ENCODE measurements around the gene YAP1.

Gene YAP1

DNA sequence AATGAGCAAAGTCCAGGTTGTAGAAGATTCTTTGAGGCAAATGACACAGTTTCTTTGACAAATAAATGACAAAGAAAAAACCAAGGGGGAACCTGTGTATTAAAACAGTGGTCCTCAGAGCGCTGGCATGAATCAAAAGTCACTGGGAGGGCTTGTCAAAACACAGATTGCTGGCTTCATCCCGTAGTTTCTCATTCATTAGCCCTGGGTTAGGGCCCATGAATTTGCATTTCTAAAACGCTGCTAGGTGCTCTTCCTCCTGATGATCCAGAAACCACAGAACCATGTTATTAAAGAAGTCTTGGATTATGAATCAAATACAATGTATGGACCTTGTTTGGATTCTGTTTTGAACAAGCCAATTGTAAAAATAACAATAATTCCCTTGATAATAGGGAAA is 92.7 kb downstream of the YAP1 start:
- no peak for DNase-seq

DNA sequence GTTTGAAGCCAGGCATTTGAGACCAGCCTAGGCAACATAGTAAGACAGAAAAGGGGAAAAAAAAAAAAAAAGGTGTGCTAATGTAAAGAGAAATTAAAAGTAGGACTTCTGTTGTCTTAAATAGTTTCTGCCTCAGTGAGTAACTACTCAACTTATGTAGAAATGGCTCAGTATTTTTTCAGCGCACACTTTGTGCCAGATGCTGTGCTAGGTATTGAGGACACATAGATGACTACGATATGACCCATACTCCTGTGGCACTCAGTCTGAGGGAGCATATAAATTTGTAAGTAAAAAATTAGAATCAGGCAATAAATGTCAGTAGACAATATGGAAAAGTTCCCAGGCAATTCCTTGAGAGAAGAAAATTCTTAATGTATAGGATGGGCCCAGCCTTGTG is 93.9 kb downstream of the YAP1 start:
- no peak for DNase-seq

DNA sequence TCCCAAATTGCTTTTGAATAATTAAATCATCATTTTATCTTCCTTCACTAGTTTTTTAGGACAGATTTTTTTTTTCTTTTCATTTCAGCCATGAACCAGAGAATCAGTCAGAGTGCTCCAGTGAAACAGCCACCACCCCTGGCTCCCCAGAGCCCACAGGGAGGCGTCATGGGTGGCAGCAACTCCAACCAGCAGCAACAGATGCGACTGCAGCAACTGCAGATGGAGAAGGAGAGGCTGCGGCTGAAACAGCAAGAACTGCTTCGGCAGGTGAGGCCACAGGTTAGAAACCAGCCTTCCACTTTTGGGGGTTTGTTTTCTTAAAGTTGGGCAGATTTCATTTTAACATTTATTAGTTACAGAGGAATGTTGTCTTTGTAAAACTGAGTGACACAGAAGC is 95.6 kb downstream of the YAP1 start:
- DNase-seq: no peak

DNA sequence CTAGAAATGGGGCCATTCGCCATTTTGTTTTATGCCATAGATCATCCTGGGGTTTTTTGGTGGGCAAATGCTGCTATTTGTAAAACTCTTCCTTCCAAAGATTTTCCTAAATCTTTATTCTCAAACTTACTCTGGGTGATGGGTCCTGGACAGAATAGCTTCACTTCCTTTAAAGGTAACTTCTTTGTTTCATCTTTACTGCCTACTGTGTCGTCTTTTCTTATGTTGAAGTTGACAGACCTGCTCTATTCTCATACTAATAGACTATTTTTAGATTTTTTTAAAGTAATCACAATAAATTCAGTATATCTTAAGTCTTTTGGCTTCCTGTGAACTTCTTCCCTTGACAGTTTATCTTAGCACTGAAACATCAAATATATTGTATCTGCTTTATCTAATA is 98.6 kb downstream of the YAP1 start:
- no peak for DNase-seq

DNA sequence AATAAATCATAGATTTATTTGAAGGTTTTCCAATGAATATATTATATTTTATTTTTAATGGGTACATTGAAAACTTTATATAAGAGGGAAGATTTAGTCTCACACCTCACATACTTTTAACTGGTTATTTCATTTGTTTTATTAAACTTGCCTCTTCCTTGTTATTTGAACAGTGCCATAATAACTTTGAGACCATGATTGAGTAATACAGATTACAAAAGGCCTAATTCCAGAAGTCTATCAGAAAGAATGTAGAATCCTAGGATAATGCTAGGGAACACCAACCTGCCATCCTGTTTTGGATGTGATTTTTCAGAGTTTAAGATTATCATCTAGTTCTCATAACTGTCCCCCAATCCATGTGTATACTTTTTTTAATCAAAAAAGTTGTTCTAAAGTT is 104.4 kb downstream of the YAP1 start:
- no peak for DNase-seq

DNA sequence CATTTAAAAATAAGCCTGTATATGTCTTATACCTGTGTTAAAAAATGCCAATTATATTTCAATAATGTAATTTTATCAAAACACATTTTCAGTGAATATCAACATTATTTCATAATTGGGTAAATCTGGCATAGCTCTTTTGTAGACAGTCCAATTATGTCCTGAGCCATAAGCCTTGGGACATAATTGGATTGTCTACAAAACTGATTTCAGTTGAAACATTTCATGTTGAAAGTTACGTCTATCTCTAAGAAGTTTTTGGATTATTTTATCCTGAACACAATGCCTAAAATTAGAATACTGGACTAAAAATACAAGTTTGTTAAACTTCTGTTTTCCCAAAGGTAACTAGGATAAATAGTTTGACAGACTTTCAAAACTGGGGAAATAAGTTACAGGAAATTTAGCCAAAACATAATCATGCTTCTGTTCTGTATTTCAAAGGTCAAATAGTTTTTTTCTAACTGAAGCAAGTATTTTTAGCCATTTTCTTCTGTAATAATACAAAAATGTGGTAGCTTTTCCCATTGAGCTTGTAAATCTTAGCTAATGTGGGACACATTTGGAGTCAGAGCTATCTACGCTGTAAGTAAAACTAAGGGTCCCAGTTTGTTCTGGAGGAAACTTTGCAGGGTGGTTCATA is 106.3 kb downstream of the YAP1 start:
- no peak for DNase-seq

DNA sequence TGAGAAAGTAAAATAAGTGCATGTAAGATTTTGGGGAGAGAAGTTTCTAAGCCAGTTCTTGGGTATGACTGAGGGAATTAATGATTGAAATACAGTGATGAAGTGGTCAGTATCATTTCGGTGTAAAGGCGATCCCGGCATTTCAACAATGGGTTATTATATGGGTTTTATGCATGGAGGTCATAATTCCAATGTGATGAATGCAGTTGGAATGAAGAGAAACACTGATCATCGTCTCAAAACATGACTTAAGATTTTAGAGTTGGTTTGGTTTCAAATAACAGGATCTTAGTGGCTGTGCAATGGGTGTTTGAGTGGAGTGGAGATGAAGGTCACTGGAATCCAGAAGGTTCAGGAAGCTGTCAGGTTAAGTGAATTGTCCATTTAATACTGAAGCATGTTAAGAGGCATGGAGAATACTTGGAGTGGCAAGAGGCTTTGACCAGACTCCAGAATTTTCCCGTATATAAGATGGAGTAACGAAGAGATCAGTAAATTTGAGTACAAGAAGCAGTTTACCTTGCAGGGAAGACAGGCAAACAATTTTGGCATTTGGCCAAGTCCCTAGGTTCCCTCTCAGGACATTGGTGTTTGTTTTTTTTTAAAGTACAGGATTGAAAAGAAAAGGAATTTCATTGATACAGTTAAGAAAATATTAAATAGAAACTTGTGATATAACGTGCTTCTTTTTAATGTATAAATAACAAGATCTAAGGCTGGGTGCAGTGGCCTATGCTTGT is 110.7 kb downstream of the YAP1 start:
- no peak for DNase-seq

DNA sequence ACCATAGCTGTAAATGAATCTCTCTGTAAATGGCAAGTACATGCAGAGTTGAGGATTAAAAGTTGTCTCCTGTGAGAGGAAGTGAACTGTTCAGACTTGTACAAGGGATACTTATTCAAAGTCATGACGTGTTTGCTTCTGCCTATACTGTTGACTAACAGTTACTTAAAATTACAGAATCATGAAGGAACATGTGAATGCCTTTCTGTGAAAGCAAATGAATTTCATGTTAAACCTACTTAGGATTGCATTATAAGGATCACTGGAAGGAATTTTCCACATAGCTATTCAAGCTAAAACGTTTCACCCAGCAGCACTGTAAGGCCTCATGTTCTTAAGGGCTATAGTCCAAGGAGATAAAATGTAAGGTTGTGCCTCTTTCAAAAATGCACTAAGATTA is 113.6 kb downstream of the YAP1 start:
- DNase-seq: no peak

DNA sequence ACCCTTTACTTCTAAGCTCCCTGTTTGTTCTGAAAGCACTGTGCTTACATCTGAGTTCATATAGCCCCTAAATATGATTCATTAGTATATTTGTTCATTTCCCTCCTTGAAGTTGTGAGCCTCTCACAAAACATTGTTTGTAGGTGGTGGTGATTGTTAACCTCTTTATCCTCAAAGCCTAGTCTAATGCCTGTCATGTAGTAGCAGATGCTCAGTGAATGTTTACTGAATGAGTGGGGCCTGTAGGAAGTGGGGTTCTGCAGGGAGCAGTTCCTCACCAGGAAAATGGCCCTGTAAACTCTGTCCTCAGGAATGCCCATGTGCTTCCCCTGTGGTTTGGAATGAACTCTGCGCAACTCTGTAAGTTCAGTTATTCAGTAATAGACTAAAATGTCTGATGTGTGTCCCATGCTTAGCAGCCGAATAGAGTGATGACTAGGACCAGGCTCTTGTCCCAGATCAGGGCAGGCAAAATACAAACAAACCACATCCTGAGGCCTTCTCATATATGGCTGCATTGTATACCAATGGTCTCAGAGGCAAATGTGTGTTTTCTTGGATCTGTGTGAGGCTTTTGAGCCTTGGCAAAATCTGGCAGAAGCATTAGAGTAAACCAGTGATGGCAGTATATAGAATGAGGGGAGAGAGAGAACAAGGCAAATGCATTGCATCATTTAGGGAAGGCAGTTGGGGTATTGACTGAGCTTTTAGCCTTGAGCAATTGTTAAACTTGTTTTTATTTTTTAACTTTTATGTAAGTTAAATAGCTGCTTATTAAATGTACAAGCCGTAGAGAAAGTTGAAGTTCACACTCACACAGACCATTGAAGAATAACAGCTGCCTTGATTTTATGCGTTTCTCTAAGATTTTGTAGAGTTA is 115.7 kb downstream of the YAP1 start:
- DNase-seq: no peak

DNA sequence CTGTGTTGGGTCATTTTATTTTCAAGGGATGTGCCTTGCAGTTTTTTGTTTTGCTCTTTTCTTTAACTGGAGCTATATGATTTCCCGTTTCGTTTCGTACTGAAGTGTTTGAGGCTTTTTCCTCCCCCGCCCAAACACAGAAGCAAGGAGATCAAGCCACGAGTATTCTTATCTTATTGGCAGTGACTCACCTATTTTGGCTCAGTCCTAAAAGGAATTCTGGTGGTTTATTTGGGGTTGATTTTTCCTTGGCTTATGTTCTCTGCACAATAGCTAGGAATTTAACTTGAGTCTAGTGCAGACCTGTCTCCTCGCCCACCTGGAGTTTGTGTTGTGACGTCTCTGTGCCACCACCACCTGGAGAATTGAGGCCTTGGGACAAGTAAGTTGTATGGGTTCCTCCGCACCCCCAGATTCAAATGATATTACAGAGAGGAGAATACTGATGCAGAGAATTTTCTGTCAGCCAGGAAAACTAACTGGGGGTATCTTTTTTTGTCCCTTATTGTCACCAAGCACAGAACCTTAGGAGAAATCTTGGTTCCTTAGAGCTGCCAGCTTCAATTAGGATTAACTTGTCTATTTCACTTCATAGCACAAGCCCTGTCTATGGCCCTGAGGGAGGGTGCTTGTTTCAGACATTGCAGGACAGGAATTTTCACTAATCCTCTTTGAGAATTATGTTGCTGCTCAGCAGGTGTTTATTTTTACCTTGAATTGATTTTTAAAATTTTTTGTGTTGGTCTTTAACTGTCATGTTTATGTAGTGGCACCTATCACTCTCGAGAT is 116.6 kb downstream of the YAP1 start:
- DNase-seq: no peak

DNA sequence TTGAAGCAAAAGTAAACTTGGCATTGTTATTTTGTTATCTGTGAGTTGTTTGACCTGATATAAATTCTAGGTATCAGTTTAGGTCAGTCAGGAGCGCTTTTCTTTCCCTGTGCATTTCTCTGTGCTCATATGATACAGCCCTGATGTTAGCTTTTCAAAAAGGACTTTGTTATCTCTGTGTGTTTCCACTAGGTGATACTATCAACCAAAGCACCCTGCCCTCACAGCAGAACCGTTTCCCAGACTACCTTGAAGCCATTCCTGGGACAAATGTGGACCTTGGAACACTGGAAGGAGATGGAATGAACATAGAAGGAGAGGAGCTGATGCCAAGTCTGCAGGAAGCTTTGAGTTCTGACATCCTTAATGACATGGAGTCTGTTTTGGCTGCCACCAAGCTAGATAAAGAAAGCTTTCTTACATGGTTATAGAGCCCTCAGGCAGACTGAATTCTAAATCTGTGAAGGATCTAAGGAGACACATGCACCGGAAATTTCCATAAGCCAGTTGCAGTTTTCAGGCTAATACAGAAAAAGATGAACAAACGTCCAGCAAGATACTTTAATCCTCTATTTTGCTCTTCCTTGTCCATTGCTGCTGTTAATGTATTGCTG is 119.4 kb downstream of the YAP1 start:
- no peak for DNase-seq

DNA sequence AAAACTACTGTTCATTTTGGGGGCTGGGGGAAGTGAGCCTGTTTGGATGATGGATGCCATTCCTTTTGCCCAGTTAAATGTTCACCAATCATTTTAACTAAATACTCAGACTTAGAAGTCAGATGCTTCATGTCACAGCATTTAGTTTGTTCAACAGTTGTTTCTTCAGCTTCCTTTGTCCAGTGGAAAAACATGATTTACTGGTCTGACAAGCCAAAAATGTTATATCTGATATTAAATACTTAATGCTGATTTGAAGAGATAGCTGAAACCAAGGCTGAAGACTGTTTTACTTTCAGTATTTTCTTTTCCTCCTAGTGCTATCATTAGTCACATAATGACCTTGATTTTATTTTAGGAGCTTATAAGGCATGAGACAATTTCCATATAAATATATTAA is 119.9 kb downstream of the YAP1 start:
- no peak for DNase-seq

DNA sequence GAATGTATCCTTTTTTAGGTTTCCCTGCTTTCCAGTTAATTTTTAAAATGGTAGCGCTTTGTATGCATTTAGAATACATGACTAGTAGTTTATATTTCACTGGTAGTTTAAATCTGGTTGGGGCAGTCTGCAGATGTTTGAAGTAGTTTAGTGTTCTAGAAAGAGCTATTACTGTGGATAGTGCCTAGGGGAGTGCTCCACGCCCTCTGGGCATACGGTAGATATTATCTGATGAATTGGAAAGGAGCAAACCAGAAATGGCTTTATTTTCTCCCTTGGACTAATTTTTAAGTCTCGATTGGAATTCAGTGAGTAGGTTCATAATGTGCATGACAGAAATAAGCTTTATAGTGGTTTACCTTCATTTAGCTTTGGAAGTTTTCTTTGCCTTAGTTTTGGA is 120.7 kb downstream of the YAP1 start:
- no peak for DNase-seq

DNA sequence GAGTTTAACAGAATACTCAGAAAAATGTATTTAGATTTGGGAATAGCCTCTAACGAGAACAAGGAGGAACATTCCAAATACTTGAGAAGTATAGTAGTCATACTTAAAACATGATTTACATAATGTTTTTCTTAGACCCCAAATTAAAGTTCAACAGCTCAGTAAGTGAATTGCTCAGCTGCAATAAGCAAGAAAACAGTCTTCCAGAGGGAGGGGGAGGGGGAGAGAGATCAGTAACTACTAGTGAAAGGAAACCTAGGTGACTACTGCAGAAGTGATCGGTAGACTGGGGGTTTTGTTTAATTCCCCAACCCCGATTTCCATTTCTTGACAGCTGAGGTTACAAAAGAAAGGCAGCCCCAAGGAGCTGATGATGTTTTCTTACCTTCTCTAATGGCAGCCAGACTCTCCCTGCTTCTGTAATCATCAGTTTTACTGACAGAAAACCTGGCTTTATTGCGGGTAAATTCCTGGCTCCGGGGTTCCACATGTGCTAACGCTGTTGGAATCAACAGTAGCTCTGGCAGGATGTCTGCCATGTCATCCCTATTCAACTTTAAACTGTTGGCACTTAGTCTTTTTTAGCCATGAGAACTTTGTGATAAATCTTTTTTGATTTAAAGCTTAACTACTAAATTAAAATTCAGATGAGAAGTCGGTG is 124.7 kb downstream of the YAP1 start:
- no peak for DNase-seq

DNA sequence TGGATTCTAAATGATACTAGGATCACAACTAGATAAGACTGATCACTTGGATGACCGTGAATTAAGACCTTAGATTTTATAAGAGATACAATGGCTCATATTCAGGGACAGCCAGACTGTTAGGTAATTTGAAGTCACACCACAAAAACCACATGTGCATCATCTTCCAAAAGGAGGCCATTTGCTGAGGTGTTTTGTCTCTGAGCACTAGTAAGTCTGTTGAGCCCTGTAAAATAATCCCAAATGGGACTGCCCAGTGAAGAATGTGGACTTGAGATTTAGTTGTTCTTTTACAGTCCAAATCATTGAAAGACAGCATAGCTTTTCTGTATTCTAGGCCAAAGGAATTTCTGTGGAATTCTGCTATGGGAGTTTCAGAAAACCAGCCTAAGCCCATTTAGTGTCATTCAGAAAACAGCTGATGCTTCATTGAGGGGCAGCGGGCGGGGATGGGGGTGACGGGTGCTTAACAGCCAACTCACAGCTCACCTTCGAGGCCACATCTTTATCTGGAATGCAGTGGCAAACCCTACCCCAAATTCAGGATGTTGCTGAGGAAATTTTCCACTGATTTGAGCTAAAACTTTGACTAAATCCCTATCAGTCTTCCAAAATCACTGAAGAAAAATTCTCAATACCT is 127.0 kb downstream of the YAP1 start:
- DNase-seq: no peak

DNA sequence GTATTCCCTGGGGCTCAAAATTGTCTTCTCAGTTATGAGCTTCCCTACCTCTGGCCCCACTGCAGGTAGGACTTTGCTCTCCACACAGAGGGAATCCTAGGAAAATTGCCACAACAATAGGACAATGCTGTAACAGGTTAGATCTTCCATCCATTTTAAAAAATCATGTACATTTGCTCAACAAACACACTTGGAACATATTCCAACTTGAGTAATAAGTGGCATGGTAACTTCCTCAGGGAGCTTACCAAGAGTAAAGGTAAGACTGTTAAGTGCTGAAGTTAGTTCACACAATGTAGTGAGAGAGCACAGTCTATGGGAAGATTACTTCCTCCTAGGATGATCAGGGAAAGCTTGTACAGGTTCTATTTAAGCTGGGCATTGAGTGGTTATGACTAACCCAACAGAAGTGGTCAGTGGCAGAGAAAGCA is 128.2 kb downstream of the YAP1 start:
- DNase-seq: no peak

DNA sequence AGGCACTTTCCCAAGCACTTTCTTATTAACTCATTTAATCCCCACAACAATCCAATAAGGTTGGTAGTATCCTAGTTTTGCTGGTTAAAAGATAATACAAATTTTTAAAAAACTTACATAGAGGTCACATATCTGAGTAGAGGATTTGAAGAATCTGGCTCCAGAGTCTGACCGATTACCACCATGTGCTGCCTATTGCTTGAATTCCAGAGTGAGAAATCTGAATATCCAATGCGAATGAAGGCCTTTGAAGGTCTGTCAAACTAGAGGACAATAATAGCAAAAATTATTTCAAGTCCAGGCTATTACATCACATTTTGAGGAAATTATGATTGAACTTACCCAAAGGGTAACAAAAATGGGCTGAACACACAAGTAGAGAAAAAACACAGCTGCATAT is 129.2 kb downstream of the YAP1 start:
- DNase-seq: no peak

DNA sequence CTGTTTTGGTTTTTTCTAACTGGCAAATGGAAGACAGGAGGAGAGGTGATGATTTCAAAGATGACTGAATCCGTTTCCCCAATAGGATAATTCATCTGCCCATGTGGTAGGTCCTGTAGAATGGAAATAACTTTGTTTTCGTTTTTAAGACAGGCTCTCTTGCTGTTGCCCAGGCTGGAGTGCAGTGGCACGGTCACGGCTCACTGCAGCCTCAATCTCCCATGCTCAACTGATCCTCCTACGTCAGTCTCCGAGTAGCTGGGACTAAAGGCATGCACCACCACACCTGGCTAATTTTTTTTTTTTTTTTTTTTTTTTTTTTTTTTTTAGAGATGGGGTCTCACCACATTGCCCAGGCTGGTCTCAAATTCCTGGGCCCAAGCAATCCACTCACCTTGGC is 129.7 kb downstream of the YAP1 start:
- DNase-seq: no peak

DNA sequence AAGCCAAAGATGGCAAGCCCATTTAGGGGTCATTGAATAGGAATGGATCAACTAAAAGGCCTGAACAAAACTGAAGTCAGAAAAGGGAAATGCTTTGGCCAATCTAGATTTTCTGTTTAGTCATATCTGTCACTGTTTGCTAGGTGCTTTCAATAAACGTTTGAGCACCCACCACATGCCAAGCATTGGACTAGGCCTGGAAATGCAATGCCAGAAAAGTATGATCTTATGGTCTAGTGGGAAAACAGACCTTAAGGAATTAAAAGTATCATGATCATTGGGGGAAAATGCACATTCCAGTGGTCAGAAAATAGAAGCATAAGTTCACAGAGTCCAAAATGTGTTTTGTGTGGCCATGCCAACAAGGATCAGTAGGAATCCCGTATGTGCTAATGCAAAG is 130.3 kb downstream of the YAP1 start:
- no peak for DNase-seq

DNA sequence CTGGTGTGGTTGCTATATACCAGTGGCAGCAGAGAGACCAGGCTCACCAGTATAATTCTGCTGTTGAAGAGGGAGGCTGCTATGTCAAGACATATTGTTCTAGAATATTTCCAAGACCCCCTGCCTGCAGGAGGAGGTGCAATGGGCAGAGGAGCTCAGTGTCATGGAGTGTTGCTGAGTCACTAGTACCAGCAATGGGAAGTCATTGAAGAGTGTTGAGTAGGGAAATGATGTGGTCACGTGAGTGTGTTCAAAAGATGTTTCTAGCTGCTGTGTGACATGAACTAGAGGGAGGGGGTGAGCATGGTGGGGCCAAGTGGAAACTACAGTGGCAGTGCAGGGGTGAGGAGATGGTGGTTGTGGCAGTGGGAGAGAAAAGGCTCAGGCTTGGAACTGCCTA is 130.8 kb downstream of the YAP1 start:
- DNase-seq: no peak

DNA sequence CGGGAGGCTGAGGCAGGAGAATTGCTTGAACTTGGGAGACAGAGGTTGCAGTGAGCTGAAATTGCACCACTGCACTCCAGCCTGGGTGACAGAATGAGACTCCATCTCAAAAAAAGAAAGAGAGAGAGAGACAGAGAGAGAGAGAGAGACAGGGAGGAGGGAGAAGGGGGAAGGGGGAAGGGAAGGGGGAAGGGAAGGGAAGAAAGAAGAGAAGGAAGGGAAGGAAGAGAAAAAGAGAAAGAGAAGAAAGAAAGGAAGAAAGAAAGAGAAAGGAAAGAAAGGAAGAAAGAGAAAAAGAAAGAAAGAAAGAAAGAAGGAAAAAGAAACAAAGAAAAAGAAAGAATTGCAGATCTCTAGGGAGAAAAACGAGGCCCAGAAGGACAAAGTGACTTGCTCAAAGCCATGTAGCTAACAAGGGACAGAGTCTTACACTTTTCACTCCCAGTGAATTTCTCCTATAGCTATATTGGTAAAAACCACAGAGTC is 133.2 kb downstream of the YAP1 start:
- DNase-seq: no peak
